Smooth muscle cell (in vitro differentiated cells): ENCODE data around the gene KCNG2. TPM values are rescaled to one million over a fixed set of nuclear protein-coding genes. Genes with fewer than 3 reads are reported as not detected.
A peak's percentile ranks its signal among the peaks of the same experiment; 100 is the strongest.

ENCODE experiments used
- DNase-seq: peaks from one replicate; lab custom pipeline; 2025; ENCODE audit not compliant: unreplicated experiment; lab: John Stamatoyannopoulos, UW
- H2AFZ ChIP-seq: fragments of 200-600 bp; sonication (generic); 2 replicates; pipeline ENCODE4 v1.6.0; 2016; ENCODE audit warnings: antibody characterized with exemption, low read depth, mild to moderate bottlenecking
- H3F3A ChIP-seq: fragments of 200-600 bp; sonication (generic); 2 replicates; pipeline ENCODE4 v1.6.0; 2017; ENCODE audit warnings: antibody characterized with exemption, low read depth
- H3K27ac ChIP-seq: fragments of 200-600 bp; sonication (generic); 2 replicates; pipeline ENCODE4 v1.5.1; 2016; ENCODE audit warnings: low read depth, mild to moderate bottlenecking
- H3K27me3 ChIP-seq: fragments of 200-600 bp; sonication (generic); 2 replicates; pipeline ENCODE4 v1.6.1; 2016; ENCODE audit warnings: low read depth, mild to moderate bottlenecking
- H3K36me3 ChIP-seq: fragments of 200-600 bp; sonication (generic); 2 replicates; pipeline ENCODE4 v1.5.1; 2016; ENCODE audit warnings: low read depth
- H3K4me1 ChIP-seq: fragments of 200-600 bp; sonication (generic); 2 replicates; pipeline ENCODE4 v1.5.1; 2016; ENCODE audit warnings: low read depth
- H3K4me2 ChIP-seq: fragments of 200-600 bp; sonication (generic); 2 replicates; pipeline ENCODE4 v1.6.0; 2016; ENCODE audit warnings: mild to moderate bottlenecking
- H3K4me3 ChIP-seq: fragments of 200-600 bp; sonication (generic); 2 replicates; pipeline ENCODE4 v1.5.1; 2016; ENCODE audit warnings: mild to moderate bottlenecking
- H3K79me2 ChIP-seq: fragments of 200-600 bp; sonication (generic); 2 replicates; pipeline ENCODE4 v1.6.0; 2016; ENCODE audit warnings: low read depth, mild to moderate bottlenecking
- H3K9ac ChIP-seq: fragments of 200-600 bp; sonication (generic); 2 replicates; pipeline ENCODE4 v1.6.0; 2016; ENCODE audit warnings: low read depth
- H3K9me3 ChIP-seq: fragments of 200-600 bp; sonication (generic); replicated peaks from 2 replicates; pipeline ENCODE4 v1.5.1; 2016; ENCODE audit warnings: low read depth
- H4K20me1 ChIP-seq: fragments of 200-600 bp; sonication (generic); 2 replicates; pipeline ENCODE4 v1.6.0; 2016; ENCODE audit warnings: low read depth
- WGBS: methylation state at CpG from one replicate; pipeline ENCODE4 v1.1.7; 2016; ENCODE audit warnings: low lambda C conversion rate; 5-methylcytosine and 5-hydroxymethylcytosine counted together
- polyA plus RNA-seq: library from polyadenylated mRNA; unstranded; fragments of >200 nt; fragmentation: Nextera tagmentation; extraction: Ambion mirVana; gene quantifications from 2 replicates; pipeline ENCODE4 v1.2.1, GENCODE V29; 2016
- total RNA-seq: library from RNA; depleted of rRNA; stranded (reverse); fragments of >200 nt; gene quantifications from 2 replicates; pipeline ENCODE4 v1.2.3, GENCODE V29; 2014
- TF ChIP-seq, protein P1 (sequence below): fragments of 200-600 bp; sonication (generic); IDR thresholded peaks from 2 replicates; pipeline ENCODE4 v1.5.1; 2017; ENCODE audit warnings: borderline replicate concordance, mild to moderate bottlenecking, antibody characterized with exemption; ENCODE audit not compliant: insufficient read depth, poor library complexity, severe bottlenecking

The KCNG2 gene
- total and polyA plus RNA-seq, 2 experiments from 2014 or later, result 0.17 TPM; not detected in 1

- Histone ChIP-seq H3K4me2 (peak overlapping the region; percentile 52), H3K4me1 (no peaks in the 10 kb centered on the region), H3K4me3 (no peak overlapping the region), H3K36me3 (no peaks in the 10 kb centered on the region), H3K27ac (peak overlapping the region; percentile 30), H3K9ac (no peak overlapping the region), H3K9me3 (no peaks in the 10 kb centered on the region), H3K27me3 (peaks cover 31% of the 10 kb centered on the region), H3F3A (no peaks in the 10 kb centered on the region), H4K20me1 (no peaks in the 10 kb centered on the region), H3K79me2 (no peaks in the 10 kb centered on the region), H2AFZ (no peak overlapping the region)
- no peak for DNase-seq
- TF ChIP-seq, protein P1, sequence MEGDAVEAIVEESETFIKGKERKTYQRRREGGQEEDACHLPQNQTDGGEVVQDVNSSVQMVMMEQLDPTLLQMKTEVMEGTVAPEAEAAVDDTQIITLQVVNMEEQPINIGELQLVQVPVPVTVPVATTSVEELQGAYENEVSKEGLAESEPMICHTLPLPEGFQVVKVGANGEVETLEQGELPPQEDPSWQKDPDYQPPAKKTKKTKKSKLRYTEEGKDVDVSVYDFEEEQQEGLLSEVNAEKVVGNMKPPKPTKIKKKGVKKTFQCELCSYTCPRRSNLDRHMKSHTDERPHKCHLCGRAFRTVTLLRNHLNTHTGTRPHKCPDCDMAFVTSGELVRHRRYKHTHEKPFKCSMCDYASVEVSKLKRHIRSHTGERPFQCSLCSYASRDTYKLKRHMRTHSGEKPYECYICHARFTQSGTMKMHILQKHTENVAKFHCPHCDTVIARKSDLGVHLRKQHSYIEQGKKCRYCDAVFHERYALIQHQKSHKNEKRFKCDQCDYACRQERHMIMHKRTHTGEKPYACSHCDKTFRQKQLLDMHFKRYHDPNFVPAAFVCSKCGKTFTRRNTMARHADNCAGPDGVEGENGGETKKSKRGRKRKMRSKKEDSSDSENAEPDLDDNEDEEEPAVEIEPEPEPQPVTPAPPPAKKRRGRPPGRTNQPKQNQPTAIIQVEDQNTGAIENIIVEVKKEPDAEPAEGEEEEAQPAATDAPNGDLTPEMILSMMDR, result no peak
- 33% methylated on average over 21 of the region's 21 CpGs for WGBS
These were observed 6.5 kb upstream of the KCNG2 start for GRCh38 chr18:79790996-79791972.

DNA sequence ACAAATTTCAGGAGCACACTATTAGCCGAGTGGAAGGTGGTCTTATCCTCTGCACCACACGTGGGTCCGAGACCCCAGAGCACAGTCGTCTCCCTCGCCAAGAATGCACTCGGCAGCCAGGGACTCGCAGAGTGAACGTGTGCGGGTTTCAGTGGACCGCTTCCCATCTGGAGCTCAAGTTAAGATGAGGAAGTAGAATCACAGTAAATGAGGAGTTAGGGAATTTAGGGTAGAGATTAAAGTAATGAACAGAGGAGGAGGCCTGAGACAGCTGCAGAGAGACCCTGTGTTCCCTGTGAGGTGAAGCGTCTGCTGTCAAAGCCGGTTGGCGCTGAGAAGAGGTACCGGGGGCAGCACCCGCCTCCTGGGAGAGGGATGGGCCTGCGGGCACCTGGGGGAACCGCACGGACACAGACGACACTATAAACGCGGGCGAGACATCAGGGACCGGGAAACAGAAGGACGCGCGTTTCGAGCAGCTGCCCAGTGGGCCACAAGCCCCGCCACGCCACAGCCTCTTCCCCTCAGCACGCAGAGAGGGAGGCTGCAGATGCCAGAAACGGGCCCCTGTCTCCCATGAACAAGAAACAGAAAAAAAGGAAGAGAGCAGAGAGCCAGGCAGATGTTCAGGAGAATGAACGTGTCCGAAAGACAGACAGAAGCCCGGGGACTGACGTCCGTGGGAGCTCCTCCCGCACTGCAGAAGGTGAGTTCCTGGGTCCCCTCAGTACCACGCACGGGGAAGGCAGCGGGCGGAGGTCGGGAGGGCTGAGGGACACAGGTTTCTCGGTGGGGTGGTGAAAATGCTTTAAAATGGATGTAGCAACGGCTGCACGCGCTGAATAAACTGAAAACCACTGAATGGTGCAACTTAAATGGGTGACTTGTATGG is 5.4 kb upstream of the KCNG2 start:
- Histone ChIP-seq H2AFZ (no peak overlapping the region), H3K9ac (no peak overlapping the region), H3K4me2 (peak overlapping the region; percentile 52), H4K20me1 (no peaks in the 10 kb centered on the region), H3K9me3 (no peaks in the 10 kb centered on the region), H3K4me3 (no peak overlapping the region), H3F3A (no peaks in the 10 kb centered on the region), H3K27ac (no peak overlapping the region), H3K36me3 (no peaks in the 10 kb centered on the region), H3K27me3 (peaks cover 32% of the 10 kb centered on the region), H3K79me2 (no peaks in the 10 kb centered on the region), H3K4me1 (no peaks in the 10 kb centered on the region)
- no peak for DNase-seq
- WGBS, result 94% methylated on average over 46 of the region's 46 CpGs
- TF ChIP-seq, protein P1, result no peak

- no peak overlapping the region for H3K27ac ChIP-seq
- TF ChIP-seq, protein P1, result no peak
- no peaks in the 10 kb centered on the region for H3F3A ChIP-seq
- no peak overlapping the region for H3K9ac ChIP-seq
- H3K36me3 ChIP-seq, result no peaks in the 10 kb centered on the region
- no peak overlapping the region for H3K4me2 ChIP-seq
- no peaks in the 10 kb centered on the region for H3K9me3 ChIP-seq
- DNase-seq, result no peak
- H3K79me2 ChIP-seq, result no peaks in the 10 kb centered on the region
- H3K4me1 ChIP-seq, result no peaks in the 10 kb centered on the region
- 89% methylated on average over 4 of the region's 4 CpGs for WGBS
- H4K20me1 ChIP-seq, result no peaks in the 10 kb centered on the region
- H2AFZ ChIP-seq, result no peak overlapping the region
- peaks cover 32% of the 10 kb centered on the region for H3K27me3 ChIP-seq
- H3K4me3 ChIP-seq, result no peak overlapping the region
These were observed 4.8 kb upstream of the KCNG2 start for GRCh38 chr18:79792988-79793355.
